Measurements from ENCODE around the gene DMP1.

DMP1 gene

DNA sequence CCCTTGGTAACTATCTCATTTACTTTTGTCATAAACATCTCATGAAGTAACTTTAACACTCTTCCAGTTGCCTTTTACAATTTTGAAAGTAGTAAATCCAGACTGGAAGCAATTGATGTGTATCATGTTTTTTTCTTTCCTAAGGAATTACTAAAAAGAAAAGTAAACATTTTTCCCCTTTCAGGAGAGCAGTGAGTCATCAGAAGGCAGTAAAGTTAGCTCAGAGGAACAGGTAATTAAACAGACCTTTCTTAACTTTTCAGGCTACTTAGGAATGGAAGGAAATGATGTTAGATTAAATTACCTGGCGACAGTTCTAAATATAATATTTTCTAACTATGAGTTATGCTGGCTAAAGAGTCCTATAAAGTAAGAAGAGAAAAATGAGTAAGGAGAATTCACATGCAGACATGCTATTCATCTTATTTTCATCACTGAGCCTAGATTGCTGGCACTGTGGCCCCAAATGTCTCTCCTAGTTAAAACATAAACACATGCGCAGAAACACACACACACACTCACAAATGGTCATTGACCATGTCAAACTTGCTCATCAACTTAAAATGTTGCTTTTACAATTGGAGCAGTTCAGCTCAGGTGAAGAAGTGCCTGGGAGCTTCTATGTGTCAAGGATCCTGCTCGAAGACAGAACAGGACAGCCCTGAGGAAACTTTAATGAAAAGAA, 9.3 kb downstream of the DMP1 start (continued):
- TF ChIP-seq OVOL3 (tag by site-specific recombination; IDR thresholded peaks at IDR 0.05) (peak; percentile 75; the same call in 1 of the 2 replicates), ZNF146 (tag by site-specific recombination; IDR thresholded peaks at IDR 0.05) (no peak), TSHZ1 (tag by site-specific recombination; IDR thresholded peaks at IDR 0.05; ENCODE audit: borderline replicate concordance) (peak; percentile 84; the same call in 1 of the 2 replicates), ZNF391 (tag by site-specific recombination; IDR thresholded peaks at IDR 0.05; ENCODE audit: borderline replicate concordance, low read depth) (peak; percentile 75), ZNF280D (tag by site-specific recombination; IDR thresholded peaks at IDR 0.05) (no peak), ZBTB17 (tag by site-specific recombination; IDR thresholded peaks at IDR 0.05) (peak; percentile 68; the same call in 1 of the 2 replicates), WT1 (tag by site-specific recombination; IDR thresholded peaks at IDR 0.05) (peak; percentile 93), ZNF362 (tag by site-specific recombination; IDR thresholded peaks at IDR 0.05) (peak; percentile 98), PRDM2 (tag by site-specific recombination; IDR thresholded peaks at IDR 0.05; ENCODE audit: borderline replicate concordance) (no peak), ZNF426 (tag by site-specific recombination; IDR thresholded peaks at IDR 0.05) (no peak), ZNF501 (tag by site-specific recombination; IDR thresholded peaks at IDR 0.05) (peak; percentile 47; the same call in 1 of the 2 replicates), ZNF121 (tag by site-specific recombination; IDR thresholded peaks at IDR 0.05) (no peak), ZNF624 (tag by site-specific recombination; IDR thresholded peaks at IDR 0.05) (no peak), ZNF221 (tag by site-specific recombination; IDR thresholded peaks at IDR 0.05; ENCODE audit: borderline replicate concordance) (no peak), ZBTB6 (tag by site-specific recombination; IDR thresholded peaks at IDR 0.05) (no peak), ZNF311 (tag by site-specific recombination; IDR thresholded peaks at IDR 0.05; ENCODE audit: borderline replicate concordance) (no peak), ZNF302 (tag by site-specific recombination; IDR thresholded peaks at IDR 0.05; ENCODE audit: low read depth) (no peak), ZNF157 (tag by site-specific recombination; IDR thresholded peaks at IDR 0.05) (no peak)
- TF ChIP-seq, protein P1, sequence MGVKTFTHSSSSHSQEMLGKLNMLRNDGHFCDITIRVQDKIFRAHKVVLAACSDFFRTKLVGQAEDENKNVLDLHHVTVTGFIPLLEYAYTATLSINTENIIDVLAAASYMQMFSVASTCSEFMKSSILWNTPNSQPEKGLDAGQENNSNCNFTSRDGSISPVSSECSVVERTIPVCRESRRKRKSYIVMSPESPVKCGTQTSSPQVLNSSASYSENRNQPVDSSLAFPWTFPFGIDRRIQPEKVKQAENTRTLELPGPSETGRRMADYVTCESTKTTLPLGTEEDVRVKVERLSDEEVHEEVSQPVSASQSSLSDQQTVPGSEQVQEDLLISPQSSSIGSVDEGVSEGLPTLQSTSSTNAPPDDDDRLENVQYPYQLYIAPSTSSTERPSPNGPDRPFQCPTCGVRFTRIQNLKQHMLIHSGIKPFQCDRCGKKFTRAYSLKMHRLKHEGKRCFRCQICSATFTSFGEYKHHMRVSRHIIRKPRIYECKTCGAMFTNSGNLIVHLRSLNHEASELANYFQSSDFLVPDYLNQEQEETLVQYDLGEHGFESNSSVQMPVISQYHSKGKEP (tag by site-specific recombination; IDR thresholded peaks at IDR 0.05), result peak; percentile 58; the same call in 1 of the 2 replicates
- TF ChIP-seq, protein P2, sequence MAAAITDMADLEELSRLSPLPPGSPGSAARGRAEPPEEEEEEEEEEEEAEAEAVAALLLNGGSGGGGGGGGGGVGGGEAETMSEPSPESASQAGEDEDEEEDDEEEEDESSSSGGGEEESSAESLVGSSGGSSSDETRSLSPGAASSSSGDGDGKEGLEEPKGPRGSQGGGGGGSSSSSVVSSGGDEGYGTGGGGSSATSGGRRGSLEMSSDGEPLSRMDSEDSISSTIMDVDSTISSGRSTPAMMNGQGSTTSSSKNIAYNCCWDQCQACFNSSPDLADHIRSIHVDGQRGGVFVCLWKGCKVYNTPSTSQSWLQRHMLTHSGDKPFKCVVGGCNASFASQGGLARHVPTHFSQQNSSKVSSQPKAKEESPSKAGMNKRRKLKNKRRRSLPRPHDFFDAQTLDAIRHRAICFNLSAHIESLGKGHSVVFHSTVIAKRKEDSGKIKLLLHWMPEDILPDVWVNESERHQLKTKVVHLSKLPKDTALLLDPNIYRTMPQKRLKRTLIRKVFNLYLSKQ (tag by site-specific recombination; IDR thresholded peaks at IDR 0.05; ENCODE audit: borderline replicate concordance), result no peak
